GM19455 (cell line): Measurements from ENCODE around the gene GLT6D1.

ENCODE experiments used
- ATAC-seq: cut with Tn5 transposase; IDR thresholded peaks from one replicate; pipeline ENCODE4 v1.9.1; 2021; ENCODE audit not compliant: unreplicated experiment

Gene GLT6D1

DNA sequence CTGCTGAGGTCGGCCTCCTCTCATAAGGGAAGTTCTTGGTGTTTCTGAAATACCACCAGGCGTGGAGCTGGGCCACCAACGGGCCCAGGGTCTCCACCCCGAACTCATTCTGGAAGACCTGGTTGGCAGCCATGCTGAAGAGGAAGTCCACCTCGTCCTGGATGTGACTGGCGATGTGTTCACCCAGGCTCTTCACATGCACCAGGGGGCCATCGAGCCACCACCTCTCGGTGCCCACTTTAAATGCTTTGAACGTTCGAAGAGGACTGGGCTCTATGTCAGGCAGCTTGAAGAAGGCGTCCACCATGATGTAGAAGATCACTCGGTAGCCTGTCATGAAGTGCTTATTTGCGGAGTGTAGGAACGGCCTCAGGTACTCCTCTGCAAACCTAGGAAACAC is 15.1 kb downstream of the GLT6D1 start:
- no peak for ATAC-seq

DNA sequence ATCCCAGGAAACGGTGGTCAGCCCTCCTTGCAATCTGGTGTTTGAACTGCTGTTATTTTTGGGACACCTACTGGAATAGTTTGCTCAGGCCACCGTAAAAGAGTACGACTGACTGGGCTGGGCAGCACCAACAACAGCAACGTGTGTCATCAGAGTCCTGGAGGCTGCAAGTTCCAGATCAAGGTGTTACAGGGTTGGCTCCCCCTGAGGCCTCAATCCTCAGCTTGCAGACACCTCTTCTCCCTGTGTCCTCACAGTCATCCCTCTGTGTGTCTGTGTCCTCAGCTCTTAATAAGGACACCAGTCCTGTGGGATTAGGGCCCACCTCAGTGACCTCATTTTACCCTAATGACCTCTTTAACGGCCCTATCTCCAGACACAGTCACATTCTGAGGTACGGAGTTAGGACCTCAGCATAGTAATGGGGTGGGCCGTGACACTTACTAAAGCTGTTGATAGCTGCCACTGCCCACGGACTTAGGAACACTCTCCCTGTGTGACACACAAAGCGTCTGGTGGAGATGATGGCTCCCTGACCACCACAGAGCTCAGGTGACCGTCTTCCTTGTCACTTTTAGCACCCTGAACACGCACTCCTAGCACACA is 16.8 kb downstream of the GLT6D1 start:
- no peak for ATAC-seq

DNA sequence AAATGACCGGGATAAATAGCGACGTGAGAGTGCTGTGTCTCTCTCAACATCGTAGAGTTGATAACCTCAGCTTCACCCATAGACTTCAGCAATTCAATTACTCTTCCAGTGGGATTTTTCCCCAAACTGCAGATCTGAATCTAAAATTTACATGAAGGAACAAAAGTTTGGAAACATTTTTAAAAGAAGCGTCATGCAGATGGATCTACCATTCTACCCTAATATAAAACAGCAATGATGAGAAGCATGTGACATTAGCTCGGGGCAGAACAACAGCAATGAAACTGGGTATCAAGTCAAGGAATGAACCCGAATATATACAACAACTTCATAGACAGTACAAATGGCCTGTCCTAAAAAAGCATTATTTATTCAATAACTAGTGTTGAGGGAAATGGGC is 18.8 kb downstream of the GLT6D1 start:
- no peak for ATAC-seq

DNA sequence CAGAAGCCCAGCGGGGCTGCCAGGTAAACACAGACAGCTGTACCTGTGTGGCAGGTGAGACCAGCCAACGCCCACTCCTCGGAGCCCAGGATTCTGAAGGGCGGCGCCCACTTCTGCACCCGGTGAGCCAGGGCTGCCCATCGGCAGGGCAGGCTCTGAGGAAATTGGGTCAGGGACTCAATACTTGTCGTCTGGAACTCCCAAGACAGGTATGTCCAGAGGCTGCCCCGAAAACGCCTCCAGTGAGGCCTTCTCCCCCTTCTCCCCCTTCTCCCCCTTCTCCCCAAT is 19.8 kb downstream of the GLT6D1 start:
- ATAC-seq: no peak

DNA sequence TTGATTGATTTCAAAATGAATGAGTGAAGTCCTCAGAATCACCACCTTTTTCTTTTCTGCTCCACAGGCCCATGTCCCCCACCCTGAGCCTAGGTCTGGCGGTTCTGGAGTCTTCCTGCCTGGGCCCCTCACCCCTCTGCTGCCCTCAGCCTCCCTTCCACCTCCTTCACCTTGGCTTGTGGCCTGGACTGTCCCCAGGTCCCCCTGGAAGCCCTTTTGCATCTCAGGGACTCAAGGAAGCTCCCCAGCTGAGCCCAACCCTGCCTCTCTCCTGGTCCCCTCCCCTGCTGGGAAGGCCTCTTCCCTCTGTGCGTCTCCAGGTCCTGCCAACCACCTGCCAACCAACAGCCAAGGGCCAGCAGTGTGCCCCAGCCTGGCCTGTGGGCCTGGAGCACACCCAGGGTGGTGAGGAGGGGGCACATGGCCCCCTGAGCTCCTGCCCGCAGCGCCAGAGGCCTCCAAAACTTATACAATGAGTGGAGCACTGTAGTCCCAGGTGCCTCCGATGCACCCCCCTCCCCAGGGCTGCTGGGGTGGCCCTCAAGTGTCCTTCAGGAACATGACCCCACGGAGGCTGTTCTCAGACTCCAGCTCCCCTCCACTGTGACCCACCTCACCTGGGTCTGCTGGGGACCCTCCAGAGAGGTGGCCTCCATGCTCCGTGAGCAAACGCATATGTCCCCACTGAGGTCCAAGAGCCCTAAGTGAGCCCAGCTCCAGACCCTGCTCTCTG is 20.3 kb downstream of the GLT6D1 start:
- no peak for ATAC-seq

DNA sequence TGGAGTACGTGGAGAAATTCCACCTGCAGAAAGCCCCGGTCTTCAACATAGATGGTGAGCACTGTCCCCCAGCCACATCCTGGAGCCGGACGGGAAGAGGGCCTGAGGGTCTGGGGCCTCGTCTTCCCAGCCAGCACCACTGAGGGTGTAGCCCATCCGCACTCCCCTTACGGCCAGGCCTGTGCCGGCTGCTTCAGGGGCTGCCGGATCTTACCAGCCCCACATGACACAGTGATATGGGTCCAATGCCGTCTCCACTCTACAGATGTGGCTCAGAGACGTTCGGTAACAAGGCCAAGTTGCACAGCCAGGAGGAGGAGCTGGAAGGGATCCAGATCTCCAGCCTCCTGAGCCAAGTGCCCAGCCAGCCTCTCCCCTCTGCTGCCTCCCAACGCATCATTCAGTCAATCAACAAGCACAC is 21.3 kb downstream of the GLT6D1 start:
- no peak for ATAC-seq

DNA sequence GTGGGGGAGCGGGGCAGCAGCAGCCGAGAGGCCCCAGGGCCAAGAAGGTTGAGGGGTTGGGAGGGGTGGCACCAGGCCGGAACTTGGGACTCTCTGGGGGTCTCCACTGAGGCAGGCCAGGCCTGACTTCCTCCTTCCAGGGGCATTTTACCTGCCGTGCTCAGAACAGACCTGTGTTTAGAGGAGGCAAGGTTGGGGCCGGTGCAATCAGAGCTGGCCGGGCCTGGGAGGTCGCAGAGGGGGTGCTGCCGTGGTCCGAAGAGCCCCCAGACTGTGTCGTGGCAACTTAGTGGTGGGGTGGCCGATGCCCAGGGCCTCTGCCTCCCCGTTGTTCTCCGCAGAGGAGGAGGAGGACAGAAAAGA is 21.8 kb downstream of the GLT6D1 start:
- ATAC-seq: no peak

DNA sequence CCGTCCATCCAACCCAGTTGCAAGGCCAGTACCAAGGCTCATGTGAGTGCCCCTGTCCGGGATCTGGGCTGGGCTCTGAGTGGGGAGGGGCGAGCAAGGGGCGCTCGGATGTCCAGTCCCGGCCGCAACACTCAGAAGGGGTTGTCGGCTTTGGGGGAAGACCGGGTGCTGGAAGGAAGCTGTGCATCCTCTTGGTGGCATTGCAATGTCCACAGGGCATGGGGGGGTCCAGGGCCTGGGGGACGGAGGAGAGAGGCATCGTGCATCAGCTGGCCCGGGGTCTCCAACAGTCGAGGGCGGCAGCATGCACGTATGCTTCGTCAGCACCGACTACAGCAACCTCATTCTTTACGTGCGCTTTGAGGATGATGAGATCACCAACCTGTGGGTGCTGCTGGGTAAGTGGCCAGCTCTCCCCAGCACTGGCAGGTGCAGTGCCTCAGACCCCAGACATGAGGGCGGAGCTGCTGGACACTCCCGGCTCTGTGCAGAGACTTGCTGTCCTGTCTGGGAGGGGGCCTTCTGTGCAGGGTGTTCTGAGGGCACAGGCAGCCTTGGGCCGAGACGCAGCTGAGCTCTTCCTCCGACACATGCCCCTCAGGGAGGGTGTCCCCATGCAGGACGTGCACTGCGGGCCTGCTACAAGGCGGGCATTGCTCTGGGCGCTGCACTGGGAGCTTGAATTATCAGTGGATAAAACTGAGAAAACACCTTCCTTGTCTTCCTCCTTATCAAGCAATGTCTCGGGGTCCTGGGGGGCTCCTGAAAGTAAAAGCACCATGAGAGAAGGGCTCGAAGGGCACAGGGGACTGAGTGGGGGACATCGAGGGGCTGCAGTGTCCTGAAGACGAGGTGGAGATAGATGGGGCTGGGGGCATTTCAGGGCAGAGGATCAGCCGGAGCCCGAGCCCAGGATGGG is 22.5 kb downstream of the GLT6D1 start:
- ATAC-seq: no peak

DNA sequence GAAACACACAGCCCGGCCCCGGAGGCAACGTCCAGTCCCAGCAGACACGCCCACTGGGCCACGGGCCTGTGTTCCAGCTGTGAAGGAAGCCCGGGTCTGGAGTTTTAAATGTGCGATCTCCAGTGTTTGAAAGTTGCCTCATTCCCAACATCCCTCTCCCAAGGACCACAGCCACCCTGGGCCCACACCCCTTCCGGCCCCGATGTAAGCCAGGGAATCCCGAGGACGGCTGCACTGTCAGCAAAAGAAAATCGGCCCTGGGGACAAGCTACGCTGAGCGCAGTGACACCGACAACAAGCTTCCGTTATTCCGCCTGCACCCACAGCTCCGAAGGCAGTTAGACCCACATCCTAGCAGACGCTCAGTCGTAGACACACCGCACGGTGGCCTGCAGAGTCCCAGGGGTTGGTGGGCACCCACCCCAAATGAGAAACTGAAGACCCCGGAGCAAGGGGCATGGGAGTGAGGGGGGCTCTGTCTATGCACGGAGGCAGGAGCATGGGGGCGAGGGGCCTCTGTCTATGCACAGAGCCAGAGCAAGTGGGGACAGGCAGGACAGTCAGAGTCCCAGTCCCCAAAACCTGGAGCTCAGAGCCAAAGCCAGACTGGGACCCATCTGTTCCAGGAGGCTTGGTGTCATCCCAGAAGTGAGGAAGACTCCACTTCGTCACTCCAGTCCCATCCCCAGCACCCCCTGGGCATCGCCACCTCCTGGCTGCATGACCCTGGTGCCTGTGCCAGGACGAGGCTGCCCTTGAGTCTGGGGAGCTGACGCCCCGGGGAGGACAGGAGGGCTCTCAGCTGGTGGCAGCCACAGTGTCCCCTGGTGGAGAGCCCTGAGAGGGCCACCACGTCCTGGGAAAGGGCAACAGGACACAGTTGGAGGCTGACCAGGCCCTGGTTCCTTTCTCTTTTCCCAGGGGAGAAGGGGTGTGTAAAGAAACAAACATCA is 23.4 kb downstream of the GLT6D1 start:
- ATAC-seq: no peak

DNA sequence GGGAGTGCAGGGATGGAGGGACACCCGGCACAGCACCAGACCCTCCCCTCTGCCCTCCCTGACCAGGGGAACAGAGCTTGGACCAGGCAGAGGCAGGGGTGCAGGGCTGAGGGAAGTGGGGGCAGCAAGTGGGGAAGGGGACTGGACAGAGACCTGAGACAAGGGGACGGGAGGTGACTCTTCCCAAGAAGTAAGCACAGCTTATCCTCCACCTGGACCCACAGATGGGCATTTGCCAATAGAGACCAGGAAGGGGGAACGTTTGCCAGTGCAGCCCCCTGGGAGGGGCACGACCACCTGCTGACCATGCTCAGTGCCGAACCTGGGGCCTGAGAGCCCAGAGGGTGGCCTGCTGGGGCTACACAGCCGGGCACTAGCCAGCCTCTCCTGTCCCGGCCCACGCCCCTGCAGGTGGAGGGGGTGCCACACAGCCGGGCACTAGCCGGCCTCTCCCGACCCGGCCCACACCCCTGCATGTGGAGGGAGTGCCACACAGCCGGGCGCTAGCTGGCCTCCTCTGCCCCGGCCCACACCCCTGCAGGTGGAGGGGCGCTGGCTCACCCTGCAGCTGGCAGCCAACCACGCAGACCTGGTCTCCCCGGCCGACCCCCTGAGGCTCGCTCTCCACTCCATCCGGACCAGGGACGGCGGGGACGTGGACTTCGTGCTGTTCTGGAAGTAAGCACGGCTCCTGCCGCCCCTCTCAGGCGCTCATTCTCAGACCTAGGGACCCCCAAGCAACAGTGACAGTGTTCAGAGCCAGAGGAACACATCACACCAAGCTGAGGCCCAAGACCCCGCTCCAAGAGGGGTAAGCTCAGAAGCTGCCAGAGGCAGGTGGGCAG is 24.3 kb downstream of the GLT6D1 start:
- ATAC-seq: no peak

DNA sequence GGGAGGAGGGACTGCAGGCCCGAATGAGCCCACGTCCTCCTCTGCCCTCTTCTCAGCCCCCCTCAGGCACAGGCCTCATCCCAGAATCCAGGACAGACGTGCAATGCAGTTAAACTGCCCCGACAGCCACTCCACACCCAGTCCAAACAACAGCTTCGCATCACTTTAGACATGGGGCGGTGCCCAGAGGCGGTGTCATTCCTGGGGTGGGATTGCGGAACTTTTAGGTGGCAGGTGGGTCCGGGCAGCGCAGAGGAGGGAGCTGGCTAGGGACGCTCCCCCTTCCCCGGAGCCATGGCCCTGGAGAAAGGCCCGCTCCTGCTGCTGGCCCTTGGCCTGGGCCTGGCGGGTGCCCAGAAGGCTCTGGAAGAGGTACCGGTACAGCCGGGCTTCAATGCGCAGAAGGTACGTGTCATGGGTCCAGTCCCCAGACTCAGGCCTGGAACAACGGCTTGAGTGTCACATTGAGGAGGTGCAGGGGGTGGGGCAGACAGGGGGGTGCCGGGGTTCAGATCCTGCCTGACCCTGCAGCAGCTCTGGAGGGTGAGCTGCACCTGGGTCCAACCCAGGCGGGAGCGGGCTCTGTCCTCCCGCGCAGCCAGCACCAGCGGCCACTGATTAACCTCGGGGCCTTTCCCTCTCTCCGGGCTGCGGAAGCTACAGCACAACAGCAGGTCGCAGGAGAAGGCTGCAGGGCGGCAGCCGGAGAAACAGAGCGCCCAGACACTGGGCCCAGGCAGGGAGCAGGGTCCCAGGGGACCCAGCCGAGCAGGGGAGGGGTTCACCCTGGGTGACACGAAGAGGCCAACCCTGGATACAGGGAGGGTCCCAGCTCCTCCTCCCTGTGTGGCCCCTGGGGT is 25.2 kb downstream of the GLT6D1 start:
- ATAC-seq: no peak

DNA sequence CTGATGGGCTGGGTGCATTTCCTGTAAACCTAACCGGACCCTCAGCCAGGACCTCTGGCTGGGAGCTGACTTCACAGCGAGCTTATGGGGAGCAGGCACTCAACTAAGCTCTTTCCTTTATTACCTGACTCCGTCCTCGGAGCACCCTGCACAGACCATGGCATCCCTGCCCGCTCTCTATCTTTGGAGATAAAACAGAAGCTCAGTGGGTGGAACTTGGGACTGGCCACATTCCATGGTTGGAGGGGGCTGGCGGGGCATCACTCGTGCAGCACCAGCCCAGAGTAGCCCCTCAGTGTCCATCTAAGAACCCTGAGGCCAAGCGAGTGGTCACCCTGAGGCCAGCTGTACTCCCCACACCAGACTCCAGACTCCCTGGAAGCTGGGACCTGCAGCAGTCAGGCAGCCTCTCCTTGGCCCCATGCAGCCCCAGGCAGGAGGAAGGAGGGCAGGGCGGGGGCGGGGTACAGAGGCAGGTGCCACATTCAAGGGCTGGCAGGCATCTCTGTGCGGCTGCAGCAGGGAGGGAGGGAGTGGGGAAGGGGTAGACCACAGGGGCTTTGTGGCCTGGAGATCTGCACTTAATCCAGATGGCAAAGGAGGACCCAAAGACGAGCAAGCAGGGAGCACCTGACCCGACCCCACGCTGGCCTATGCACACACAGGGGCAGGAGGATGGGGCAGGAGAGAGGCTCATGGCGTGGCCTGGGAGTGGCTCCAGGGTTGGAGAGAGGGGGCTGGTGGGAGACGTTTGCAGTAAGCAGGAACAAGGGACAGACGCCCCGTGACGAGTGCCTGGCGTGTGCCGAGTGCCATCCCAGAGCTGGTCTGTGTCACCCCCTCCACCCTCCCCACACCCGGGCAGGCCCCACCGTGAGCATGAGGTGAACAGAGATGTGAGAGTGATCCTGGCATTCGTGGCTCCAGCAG is 26.1 kb downstream of the GLT6D1 start:
- ATAC-seq: no peak

DNA sequence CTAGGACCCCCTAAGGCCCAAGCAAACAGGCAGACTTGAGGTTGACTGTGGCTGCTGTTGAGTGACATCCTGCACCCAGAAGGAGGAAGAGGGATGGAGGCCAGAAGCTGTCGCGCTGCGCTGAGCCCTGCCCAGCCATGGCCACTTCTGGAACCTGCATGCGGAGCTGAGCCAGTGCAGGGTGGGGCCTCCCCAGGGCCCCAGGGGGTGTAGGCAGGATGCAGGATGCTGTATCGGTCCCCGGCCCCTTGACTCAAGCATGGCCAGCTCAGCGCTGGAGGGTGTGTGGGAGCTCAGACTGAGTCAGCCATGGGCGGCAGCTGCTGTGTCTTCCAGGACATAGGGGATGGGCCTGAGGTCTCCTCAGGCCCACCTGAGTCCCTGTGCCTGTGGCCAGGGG is 26.9 kb downstream of the GLT6D1 start:
- ATAC-seq: no peak

DNA sequence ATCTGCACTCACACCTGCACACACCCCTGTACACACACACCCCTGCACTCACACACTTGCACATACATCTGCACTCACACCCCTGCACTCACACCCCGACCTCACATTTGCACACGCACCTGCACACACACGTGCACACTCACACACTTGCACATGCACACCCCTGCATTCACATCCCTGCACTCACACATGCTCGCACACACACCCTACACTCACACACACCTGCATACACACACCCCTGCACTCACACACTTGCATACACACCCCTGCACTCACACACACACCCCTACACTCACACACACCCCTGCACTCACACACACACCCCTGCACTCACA is 27.5 kb downstream of the GLT6D1 start:
- ATAC-seq: no peak

DNA sequence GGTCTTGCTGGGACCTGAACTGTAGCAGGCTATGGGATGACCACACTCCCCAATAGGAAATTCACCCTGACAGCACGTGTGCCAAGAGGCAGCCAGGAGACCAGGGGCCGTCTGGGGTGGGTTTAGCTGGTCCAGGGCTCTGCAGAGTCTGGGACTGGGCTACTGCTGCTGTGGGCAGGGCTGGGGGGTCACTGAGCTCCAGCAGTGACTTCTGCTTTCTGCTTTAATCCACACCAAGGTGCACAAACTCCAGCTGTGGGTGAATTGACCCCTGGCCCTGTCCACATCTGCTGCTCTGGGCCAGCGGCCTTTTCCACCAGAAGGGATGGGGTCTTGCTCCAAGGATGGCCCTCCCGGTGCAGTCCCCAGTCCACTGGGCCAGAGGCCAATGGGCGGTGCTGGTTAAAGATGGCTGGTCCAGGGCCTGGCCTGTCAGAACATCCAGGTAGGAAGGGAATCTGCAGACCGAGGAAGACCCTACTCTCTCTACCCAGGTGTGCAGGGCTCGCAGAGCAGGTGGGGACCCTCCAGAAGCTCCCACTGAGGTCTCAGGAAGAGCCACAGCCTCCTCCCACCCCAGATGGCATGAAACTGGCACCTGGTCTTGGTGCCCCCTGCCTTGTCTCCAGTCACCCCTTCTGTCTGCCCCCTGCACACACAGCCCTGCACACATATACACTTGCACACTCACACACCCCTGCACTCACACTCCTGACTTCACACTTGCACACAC is 28.0 kb downstream of the GLT6D1 start:
- no peak for ATAC-seq

DNA sequence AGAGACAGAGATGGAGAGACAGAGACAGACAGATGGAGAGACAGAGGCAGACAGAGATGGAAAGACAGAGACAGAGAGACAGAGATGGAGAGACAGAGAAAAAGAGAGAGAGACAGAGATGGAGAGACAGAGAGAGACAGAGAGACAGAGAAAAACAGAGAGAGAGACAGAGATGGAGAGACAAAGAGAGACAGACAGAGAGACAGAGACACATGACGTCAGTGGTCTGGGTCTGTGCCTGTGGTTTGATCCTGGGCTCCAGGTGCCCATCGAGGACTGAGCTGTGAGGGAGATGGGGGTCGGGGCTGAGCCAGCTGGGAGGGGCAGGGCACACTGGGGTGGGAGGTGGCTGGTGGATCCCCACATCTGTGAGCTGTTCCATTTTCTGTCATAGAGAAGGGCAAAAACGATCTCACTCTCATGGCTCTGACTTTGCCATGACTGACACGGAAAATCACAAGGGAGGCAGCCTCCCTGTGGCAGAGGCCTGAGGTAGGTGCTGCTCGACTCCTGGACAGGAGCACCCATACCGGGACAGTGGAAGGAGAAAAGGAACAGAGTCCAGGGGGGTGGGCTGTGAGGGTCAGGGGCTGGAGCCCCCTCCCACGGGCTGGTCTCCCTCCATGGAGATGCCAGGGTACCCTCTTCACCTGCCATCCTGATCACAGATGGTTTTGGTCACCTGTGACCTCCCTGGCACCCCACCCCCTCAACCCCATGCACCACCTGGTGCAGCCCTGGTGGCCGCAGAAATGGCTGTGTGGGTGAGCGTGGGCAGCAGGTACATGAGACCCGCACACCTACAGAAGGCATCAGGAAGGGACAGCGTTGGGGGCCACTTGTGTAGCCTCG is 28.8 kb downstream of the GLT6D1 start:
- ATAC-seq: no peak
